Left lung (tissue), 10 donors: ENCODE results near the gene DPYSL4. TPM values are rescaled to one million over a fixed set of nuclear protein-coding genes. Genes with fewer than 3 reads are reported as not detected.

Source experiments
- ATAC-seq: fragments of 200-7000 bp; cut with Tn5 transposase; one replicate; pipeline ENCODE4 v1.9.1; 2020; ENCODE audit warnings: moderate library complexity
- DNase-seq, 4 donors: peaks; one replicate each; pipeline ENCODE4 v3.0.0-alpha.2; 2013 to 2020
- H3K27ac ChIP-seq, 2 donors: fragments of 200-600 bp; sonication (generic) in 1 of 2; one replicate each; pipeline versions ENCODE4 v1.5.0 to v1.8.0; 2020 to 2021
- H3K27me3 ChIP-seq, 2 donors: fragments of 200-600 bp; sonication (generic) in 1 of 2; one replicate each; pipeline versions ENCODE4 v1.5.0 to v1.8.0; 2020 to 2021
- H3K36me3 ChIP-seq, 2 donors: fragments of 200-600 bp; sonication (generic) in 1 of 2; one replicate each; pipeline versions ENCODE4 v1.5.0 to v1.8.0; 2020 to 2021
- H3K4me1 ChIP-seq, 2 donors: fragments of 200-600 bp; one replicate each; pipeline ENCODE4 v1.8.0; 2021
- H3K4me3 ChIP-seq, 2 donors: fragments of 200-600 bp; sonication (generic) in 1 of 2; one replicate each; pipeline versions ENCODE4 v1.5.0 to v1.8.0; 2020 to 2021; ENCODE audit warnings: mild to moderate bottlenecking in 1 of 2
- H3K9me3 ChIP-seq, 2 donors: fragments of 200-600 bp; sonication (generic) in 1 of 2; one replicate each; pipeline versions ENCODE4 v1.5.0 to v1.8.0; 2020 to 2021
- CTCF ChIP-seq, 2 donors: fragments of 200-600 bp; sonication (generic) in 1 of 2; IDR thresholded peaks; one replicate each; pipeline versions ENCODE4 v1.5.0 to v1.8.0; 2021; ENCODE audit warnings: antibody characterized with exemption in 2 of 2
- intact Hi-C, 2 donors: fragments of 100-400 bp; cut with DNase I; formaldehyde crosslinking; loops; one replicate each; pipeline versions ENCODE4 v1.11.2 to v1.14.2; 2022
- polyA plus RNA-seq, 6 donors: library from polyadenylated mRNA; unstranded; fragments of 120-200 nt; gene quantifications; one replicate each; pipeline ENCODE4 v1.2.1, GENCODE V29; 2013; ENCODE audit not compliant: insufficient read length in 6 of 6
- total RNA-seq, 2 donors: library from RNA; stranded (reverse); fragmentation: NEBNext Ultra II Directional; extraction: Animal tissue kit (Norgen Biotek cat#: 25700); gene quantifications; one replicate each; pipeline ENCODE4 v1.2.1, GENCODE V29; 2021
- donor health status: DM: no; HTN: yes; CAD: no.
- donor health status: DM: no; HTN: no; CAD: no.

The DPYSL4 gene
- total and polyA plus RNA-seq, 8 donors, result 1.3 to 14.6 (median 10.4) TPM

- Histone ChIP-seq H3K4me1 (no peaks in the 10 kb centered on the region), H3K36me3 (no peaks in the 10 kb centered on the region), H3K9me3 (no peaks in the 10 kb centered on the region), H3K27ac (no peak overlapping the region), H3K27me3 (no peaks in the 10 kb centered on the region), H3K4me3 (no peak overlapping the region)
- intact Hi-C loops, result no loop called here
- no peak for TF ChIP-seq CTCF (IDR thresholded peaks at IDR 0.05)
- no peak for ATAC-seq
- peak in 1 of 4 donors; percentile 72 for DNase-seq
These were observed 33.0 kb upstream of the DPYSL4 start for GRCh38 chr10:132153616-132154217.

GRCh38 chr10:132154440-132154839, 32.3 kb upstream of the DPYSL4 start:
- no peak for ATAC-seq
- Histone ChIP-seq H3K36me3 (no peaks in the 10 kb centered on the region), H3K27me3 (no peaks in the 10 kb centered on the region), H3K4me3 (no peak overlapping the region), H3K4me1 (no peaks in the 10 kb centered on the region), H3K9me3 (no peaks in the 10 kb centered on the region), H3K27ac (no peak overlapping the region)
- DNase-seq, result peak in 1 of 4 donors; percentile 33
- no peak for TF ChIP-seq CTCF (IDR thresholded peaks at IDR 0.05)
- intact Hi-C loops, result no loop called here

GRCh38 chr10:132154931-132155330, 31.8 kb upstream of the DPYSL4 start:
- no peaks in the 10 kb centered on the region for H3K4me1 ChIP-seq
- H3K9me3 ChIP-seq, result no peaks in the 10 kb centered on the region
- no peak for TF ChIP-seq CTCF (IDR thresholded peaks at IDR 0.05)
- no peaks in the 10 kb centered on the region for H3K27me3 ChIP-seq
- intact Hi-C loops, result no loop called here
- no peak overlapping the region for H3K4me3 ChIP-seq
- ATAC-seq (no peak), DNase-seq (no peak)
- H3K36me3 ChIP-seq, result no peaks in the 10 kb centered on the region
- no peak overlapping the region for H3K27ac ChIP-seq

GRCh38 chr10:132155723-132156381, 30.9 kb upstream of the DPYSL4 start:
- DNase-seq (peak in 1 of 4 donors; percentile 74), ATAC-seq (no peak)
- Histone ChIP-seq H3K4me3 (no peak overlapping the region), H3K36me3 (no peaks in the 10 kb centered on the region), H3K27ac (no peak overlapping the region), H3K27me3 (no peaks in the 10 kb centered on the region), H3K4me1 (no peaks in the 10 kb centered on the region), H3K9me3 (no peaks in the 10 kb centered on the region)
- intact Hi-C loops, result no loop called here
- no peak for TF ChIP-seq CTCF (IDR thresholded peaks at IDR 0.05)

GRCh38 chr10:132156382-132156781, 30.4 kb upstream of the DPYSL4 start:
- intact Hi-C loops, result no loop called here
- H3K27ac ChIP-seq, result no peak overlapping the region

More at GRCh38 chr10:132156382-132156781, 30.4 kb upstream of the DPYSL4 start:
- no peak overlapping the region for H3K4me3 ChIP-seq
- H3K4me1 ChIP-seq, result no peaks in the 10 kb centered on the region
- no peak for TF ChIP-seq CTCF (IDR thresholded peaks at IDR 0.05)
- H3K27me3 ChIP-seq, result no peaks in the 10 kb centered on the region
- no peaks in the 10 kb centered on the region for H3K36me3 ChIP-seq
- ATAC-seq (no peak), DNase-seq (peak in 2 of 4 donors; percentile 15 to 45)
- no peaks in the 10 kb centered on the region for H3K9me3 ChIP-seq
